NOMO-1 treated with DMSO at 0.1 percent for 48 hours (cell line): Measurements from ENCODE around the gene SPG7.
"Not testable (repeated sequence)": the region's sequence is repeated elsewhere in the genome, so short reads cannot be mapped to it uniquely, and the experiment has no call there.

ENCODE experiments used
- DNase-seq: peaks from one replicate; lab custom pipeline; 2025; ENCODE audit not compliant: unreplicated experiment; lab: John Stamatoyannopoulos, UW

Gene SPG7

DNA sequence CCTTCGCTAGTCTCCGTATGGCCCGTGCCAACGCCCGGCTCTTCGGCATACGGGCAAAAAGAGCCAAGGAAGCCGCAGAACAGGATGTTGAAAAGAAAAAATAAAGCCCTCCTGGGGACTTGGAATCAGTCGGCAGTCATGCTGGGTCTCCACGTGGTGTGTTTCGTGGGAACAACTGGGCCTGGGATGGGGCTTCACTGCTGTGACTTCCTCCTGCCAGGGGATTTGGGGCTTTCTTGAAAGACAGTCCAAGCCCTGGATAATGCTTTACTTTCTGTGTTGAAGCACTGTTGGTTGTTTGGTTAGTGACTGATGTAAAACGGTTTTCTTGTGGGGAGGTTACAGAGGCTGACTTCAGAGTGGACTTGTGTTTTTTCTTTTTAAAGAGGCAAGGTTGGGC, 54.7 kb downstream of the SPG7 start:
- DNase-seq, result no peak

DNA sequence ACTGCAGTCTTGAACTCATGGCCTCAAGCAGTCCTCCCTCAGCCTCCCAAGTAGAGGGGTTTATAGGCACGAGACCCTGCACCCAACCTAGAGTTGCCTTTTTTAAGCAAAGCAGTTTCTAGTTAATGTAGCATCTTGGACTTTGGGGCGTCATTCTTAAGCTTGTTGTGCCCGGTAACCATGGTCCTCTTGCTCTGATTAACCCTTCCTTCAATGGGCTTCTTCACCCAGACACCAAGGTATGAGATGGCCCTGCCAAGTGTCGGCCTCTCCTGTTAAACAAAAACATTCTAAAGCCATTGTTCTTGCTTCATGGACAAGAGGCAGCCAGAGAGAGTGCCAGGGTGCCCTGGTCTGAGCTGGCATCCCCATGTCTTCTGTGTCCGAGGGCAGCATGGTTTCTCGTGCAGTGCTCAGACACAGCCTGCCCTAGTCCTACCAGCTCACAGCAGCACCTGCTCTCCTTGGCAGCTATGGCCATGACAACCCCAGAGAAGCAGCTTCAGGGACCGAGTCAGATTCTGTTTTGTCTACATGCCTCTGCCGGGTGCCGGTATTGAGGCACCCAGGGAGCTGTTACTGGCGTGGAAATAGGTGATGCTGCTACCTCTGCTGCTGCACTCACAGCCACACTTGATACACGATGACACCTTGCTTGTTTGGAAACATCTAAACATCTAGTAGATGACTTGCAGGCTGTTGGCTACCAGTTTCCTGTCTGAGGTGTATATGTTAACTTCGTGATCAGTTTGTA, 55.6 kb downstream of the SPG7 start:
- no peak for DNase-seq

DNA sequence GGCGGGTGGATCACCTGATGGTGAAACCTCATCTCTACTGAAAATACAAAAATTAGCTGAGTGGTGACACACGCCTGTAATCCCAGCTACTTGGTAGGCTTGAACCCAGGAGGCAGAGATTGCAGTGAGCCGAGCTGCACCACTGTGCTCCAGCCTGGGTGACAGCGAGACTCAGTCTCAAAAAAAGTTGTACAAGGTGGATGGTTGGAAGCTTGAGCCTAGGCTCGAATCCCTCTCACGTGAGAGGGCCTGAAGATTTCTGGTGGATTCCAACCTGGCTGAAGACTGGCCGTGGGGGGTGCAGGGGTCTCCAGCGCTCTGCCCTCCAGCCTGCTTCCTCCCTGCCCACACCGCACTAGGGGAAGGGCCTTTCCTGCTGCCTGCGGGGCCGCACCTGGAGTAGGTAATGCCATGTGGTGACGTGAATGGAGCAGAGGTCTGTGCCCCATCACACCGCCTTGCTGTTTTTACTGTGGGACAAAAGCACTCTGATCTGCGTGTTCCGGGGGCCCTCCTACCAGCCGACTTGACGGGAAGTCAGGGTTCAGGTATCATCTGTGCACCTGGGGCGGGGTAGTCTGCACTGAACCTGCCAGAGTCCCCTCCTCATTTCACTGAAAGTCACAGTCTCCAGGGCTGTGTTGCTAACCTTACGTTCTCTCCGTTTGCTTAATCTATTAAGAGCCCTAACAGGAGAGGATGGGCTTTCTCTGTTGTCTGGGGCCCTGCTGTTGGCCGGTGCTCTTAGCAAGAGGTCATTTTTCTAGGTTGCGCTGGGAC, 56.5 kb downstream of the SPG7 start:
- DNase-seq, result no peak

DNA sequence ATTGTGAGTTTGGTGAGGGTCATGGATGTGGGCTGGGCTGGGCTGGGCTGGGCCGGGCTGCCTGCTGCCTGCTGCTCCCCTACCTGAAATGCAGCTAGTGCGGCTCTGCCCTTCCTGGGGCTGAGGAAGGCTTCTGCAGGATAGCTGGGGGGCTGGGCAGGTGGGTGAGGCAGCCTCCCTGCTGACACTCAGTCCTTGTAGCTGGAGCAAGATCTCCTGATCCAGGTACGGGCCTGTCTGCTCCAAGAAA, 57.0 kb downstream of the SPG7 start:
- DNase-seq, result no peak

DNA sequence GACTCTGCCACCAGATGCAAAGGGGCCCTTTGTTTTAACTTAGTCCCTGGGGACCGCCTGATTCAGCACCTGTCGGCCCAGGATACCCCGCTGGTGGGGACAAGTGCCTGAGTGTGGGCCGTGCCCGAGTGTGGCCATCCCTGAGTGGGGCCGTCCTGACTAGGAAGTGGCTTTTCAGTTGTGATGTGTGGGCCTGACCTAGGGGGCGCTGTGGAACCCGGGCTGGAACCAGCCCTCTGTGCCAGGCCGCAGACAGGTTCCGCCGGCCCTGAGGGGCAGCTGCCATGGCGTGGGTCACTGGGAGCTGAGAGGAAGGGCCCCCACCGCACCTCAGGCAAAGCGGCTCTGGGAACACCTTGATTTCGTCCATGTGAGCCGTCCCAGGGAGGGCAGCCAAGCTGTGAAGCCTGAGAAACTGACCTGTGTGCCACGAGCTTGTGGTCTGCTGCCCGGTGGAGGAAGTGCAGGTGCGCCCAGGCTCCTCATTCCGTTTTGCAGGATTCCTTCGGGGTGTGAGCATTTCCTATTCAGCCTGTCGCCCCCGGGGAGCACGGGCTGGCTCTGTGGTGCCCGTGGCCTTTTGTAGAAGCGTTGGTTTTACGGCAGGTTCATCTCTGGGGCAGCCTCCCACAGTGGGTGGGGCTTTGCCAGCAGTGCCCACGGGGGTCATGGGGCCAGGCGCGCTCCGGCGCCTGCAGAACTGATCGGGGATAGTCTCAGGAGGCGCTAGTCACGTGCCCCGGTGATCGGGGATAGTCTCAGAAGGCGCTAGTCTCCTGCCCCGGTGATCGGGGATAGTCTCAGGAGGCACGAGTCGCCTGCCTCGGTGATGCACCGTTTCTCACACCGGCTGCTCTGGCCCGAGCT, 57.5 kb downstream of the SPG7 start:
- DNase-seq, result peak; percentile 38

DNA sequence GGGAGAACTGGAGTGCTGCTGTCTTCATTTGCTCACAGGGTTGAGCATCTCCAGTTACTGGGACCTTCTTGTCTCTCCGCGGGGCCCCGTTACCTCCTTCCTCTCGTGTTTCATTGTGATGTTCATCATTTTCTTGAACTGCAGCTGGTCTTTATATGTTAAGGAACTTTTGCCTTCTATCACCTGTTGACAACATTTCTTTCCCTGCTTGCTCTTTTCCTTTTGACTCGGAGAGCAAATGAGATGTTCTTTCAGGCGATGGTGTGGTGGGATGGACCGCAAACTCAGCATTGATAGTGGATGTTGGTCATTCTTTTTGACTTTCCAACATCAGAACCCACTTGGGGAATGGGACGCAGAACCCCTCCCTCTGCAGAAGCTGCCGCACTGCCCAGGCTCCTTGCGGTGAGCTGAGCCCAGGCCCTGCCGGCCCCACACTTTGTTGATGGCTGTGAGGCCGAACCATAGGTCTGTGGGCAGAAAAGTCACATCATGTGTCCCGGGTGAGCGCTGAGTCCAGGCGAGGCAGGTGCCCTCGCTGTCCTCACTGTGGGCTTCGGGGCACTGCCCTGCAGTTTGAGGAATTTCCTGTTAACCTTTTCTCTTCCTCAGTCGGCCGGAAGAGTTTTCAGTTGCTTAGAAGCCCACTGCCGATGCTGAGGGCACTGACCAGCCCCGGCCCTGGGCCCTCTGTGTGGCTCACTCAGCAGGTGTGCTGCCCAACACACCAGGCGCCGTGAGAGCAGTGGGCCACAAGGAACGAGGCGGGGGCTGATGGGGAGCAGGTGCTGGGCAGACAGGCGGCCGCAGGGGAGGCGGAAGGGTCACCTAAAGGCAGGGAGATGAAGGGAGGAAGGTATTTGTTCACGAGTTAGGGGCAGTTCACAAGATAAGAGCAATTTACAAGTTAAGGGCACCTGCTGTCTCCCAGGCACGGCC, 59.7 kb downstream of the SPG7 start:
- no peak for DNase-seq

DNA sequence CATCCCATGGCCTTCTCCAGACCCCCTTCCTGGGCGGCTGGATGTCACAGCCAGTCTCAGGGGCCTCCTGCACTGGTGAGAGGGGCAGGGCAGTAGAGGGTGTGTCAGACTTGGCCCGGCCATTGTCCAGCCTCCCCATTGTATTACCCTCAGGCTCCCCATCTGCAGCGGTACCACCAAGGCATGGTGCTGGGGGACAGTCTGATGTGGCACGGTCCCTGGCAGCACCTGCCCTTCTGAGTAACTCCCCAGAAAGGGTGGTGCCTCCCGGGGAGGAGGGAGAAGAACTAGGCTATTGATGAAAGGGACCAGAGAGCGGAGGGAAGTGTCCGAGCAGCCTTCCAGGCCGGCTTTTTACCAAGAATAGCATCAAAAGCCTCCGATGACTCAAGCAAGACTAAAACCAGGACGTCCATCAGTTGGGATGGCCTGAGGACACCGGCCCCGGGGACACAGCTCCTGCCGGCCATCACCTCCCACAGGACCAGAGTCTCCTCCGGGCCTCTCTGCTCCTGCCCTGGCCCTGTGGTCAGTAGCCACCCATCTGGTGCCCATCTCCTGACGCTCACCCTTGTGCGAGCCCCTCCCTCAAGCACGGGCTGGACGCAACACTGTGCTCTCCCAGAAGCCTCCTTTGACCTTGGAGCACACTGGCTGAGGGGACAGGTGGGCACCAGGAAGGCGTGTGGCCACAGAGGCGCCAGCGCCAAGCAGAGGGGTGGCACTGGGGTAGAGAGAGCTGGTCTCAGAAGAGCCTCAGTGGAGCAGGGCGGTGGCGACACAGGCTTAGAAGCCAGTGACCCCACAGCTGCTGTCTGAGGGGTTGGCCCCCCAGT, 61.5 kb downstream of the SPG7 start:
- no peak for DNase-seq

DNA sequence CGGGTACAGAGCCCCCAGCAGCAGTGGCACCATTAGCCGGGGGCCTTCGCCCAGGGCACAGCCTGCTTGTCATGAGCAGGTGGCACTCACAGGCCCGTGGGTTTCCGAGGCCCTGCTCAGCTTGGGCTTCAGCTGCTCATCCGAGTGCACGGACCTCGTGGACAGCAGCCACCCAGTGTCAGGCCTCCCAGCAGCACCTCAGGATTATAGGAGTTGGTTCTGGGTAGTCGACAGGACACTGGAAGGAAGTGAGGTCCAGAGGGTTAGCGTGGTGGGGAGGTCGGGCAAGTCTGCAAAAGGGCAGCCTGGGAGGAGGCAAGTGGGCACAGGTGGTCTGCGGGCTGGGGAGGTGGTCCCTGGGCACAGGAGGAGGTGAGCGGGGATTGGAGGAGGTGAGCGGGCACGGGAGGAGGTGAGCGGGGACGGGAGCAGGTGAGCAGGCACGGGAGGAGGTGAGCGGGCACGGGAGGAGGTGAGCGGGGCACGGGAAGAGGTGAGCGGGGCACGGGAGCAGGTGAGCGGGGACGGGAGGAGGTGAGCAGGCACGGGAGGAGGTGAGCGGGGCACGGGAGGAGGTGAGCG, 62.2 kb downstream of the SPG7 start:
- no peak for DNase-seq

DNA sequence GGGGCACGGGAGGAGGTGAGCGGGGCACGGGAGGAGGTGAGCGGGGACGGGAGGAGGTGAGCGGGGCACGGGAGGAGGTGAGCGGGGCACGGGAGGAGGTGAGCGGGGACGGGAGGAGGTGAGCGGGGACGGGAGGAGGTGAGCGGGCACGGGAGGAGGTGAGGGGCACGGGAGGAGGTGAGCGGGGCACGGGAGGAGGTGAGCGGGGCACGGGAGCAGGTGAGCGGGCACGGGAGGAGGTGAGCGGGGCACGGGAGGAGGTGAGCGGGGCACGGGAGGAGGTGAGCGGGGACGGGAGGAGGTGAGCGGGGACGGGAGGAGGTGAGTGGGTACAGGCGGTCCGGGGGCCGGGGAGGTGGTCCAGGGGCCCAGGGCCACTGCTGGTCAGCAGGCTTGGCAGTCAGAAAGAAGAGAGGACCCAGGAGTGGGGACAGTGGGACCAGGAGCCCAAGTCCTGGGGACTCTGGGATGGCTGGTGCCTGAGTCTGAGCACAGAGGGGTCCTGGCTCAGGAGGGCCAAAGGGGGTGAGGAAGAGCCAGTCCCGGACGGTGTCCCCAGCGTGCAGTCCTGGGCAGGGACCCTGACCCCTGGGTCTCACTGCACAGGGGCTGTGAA, 62.9 kb downstream of the SPG7 start:
- DNase-seq, result not testable (repeated sequence)

DNA sequence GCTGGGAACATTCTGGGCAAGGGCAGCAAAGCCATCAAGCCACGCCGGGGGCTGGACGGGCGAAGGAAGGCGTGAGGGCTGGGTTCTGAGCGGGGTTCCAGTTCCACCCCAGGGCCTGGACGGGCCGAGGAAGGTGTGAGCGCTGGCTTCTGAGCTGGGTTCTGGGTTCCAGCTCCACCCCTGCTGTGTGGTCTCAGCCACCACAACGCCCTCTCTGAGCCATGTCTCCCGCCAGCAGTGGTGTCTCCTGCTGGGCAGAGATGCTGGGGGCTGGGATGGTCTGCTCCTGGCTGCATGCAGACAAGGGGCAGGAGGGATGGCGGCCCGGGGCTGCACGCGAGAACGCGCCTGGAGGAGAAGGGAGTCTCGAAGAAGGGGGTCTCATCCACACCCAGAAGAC, 63.4 kb downstream of the SPG7 start:
- no peak for DNase-seq

DNA sequence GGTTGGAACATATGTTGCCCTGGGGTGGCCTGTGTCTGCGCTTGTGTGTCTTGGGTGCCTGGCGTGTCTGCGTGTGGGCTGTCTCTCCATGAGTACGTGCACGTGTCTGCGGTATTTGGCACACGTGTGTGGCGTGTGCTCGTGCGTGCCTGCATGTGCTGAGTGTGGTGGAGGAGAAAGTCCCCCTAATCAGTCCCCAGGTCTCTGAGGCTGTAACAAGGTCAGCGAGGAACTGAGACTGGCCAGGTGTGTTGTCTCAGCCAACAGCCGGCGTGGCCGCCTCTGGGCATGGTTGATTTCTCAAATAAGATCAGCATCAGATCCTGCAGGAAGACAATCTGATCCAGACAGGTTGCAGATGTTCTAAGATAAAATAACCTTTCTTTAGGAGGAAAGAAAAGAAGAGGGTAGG, 63.9 kb downstream of the SPG7 start:
- no peak for DNase-seq

DNA sequence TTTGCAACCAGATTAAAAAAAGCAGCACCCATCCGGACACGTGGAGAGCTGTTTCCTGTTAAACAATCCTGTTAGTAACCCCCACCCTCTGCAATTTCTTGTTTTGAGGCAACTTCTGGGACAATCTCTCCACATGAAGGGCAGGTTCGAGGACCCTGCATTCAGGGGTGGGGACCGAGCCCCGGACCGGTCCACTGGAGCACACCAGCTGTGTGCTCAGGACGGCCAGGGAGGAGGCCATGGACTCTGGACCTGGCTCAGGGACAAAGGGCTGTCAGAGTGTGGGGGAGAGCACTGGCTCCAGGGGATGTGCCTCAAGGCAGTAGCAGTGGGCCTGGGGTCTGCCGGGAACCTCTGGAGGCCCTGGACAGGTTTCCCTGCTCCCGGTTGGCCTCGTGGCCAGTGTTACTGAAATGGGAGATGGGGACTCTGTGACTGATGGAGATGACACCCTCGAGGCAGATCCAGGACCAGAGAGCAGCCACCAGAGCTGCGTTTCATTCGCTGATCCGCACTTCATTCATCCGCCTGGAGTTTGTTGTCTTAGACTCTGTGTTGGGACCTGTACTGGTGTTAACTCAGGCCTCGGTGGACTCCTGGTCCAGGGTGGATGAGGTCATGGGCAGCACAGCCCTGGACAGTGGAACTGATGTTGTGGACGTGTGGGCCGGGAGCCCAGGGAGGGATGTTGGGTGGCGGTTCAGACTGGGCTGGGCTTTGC, 64.4 kb downstream of the SPG7 start:
- DNase-seq, result no peak

DNA sequence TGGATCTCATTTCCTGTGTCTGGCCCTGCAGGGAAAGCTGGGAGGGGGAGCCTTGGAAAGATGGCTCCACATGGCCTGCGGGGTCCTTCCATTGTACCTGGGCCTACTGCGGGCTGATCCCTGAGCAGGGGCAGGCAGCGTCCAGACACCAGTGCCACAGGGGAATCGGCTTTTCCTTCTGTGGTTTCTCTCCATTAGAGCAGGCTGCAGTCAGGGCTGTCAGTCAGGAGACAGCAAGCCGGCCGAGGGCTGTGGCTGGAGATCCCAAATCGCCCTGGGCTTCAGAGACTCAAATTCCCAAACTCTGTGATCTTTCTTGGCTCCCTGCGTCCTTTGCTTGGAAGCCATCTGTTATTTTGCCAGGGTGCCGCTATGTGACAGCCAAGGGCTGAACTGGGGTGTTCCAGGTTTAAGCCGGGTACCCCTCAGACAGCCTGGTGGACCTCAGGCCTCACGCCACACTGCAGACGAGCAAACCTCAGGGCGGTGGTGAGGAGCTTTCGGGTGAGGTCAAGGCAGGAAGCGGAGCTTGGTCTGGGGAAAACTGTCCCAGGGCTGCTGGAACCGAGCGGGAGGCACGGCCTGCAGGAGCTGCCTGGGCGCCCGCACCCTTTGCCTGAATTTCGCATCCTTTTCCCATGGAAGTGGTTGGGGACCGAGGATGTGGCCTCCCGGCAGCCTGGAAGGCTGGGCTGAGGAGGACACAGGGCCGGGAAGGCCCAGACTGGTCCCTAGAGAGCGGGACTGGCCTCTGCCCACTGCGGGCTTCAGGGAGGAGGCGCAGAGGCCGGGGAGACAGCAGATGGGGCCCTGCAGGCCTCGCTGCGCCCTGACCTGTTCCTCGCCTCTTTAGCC, 65.8 kb downstream of the SPG7 start:
- DNase-seq, result no peak

DNA sequence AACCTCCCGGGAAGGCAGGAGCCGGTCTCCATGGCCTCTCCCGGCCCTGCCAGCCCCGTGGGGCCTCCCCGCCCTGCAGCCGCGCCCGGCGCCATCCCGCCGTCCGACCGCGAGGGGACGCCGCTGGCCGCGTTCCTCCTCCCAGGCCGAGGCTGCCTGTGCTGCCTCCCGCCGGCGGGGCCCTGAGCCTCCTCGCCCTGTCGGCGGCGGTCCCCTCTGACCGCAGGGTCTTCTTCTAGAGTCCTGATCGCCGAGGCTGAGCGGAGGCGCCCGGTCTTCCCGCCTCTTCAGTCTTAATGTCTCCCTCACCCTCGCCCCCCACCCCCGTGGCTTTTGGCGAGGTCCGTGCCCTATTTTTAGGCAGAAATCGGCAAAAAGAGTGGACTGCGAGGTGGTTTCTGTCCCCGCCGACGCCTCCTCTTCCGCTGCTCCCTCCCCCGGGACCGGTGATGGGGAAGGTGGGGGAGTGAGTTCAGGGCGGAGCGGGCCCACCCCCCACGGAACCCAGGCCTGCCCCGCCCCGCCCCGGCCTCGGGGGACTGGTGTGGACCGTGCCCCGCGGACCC, 66.6 kb downstream of the SPG7 start:
- peak; percentile 58 for DNase-seq

DNA sequence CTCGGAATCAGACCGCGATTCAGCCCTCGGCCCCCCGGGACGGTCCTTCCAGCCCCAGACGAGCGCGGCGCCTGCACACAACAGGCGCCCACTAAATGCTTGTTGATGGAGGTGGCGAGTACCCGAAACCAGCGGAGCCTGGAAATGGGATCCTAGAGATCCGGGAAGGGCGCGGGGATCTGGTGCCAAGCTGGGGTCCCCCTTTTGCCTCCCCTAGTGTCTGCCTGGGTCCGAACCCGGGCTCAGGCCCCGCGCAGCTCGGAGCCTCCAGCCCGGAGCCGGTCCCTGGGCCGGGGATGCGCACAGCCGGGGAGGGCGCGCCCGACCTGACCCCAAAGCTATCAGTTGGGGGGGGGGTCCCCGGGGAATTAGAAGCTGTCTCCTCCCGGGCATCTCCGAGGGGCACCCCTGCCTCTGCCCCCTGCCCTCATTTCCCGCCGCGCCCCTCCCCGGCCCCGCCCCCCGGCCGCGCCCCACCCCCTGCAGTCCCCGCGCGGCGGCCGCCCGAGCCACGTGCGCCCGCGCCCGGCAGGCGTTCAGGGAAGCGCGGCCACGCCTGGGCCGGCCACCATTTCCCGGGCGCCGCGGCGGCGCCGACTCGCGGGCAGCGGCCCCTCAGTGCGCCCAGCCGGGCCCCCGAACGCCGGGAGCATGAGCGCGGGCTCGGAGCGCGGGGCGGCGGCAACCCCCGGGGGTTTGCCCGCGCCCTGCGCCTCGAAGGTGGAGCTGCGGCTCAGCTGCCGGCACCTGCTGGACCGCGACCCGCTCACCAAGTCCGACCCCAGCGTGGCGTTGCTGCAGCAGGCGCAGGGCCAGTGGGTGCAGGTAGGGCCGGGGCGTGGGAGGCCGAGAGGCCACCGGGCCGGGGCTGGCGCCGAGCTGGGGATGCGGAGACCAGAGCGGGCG, 67.3 kb downstream of the SPG7 start, which contains the start of gene CPNE7:
CPNE7 (plus strand) TSS at position 512 of the 906 bp plus-strand sequence; CDS start at position 652, 140 bp downstream.
- no peak for DNase-seq
